ENCODE data around the gene KRTAP10-8. TPM values are rescaled to one million over a fixed set of nuclear protein-coding genes. Genes with fewer than 3 reads are reported as not detected.
"Not testable (repeated sequence)": the region's sequence is repeated elsewhere in the genome, so short reads cannot be mapped to it uniquely, and the experiment has no call there.

KRTAP10-8 gene
- total and polyA plus RNA-seq, 4 experiments from 2014 or later = not detected

DNA sequence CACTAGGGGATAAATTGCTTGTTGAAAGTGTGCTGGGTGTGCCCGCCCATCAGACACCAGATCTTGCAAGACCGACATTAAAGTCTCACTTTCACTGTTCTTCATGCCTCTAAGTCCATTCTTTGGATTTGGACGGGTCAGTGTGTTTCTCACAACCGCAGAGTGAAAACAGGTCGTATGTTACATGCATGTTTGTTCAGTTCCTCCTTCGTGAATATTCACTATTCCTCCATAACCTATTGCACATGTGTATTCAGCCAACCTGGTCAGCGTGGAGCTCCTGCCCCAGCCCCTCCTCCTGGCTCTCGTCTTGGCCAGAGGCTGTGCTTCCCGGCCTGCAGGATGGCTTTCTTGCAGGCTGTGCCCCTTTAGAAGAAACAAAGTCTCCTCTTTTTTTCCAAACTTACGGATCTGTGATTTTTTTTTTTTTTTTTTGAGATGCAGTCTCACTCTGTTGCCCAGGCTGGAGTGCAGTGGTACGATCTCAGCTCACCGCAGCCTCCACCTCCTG lies 17.4 kb upstream of the KRTAP10-8 start:
- H3K27ac Mint-ChIP-seq = peak overlapping the region in 2 of 7 donors; percentile 13 to 41
- peaks cover 2 to 12% of the 10 kb centered on the region in 2 donors for H3K27me3 Mint-ChIP-seq
- Histone ChIP-seq H3K27ac (ENCODE audit: low read depth, low read length) (no peak overlapping the region), H3K9me3 (ENCODE audit: control insufficient read depth in 1 of 2, low read length in 2 of 2) (no peaks in the 10 kb centered on the region), H3K36me3 (ENCODE audit: insufficient read depth, low read length) (no peaks in the 10 kb centered on the region), H3K4me3 (ENCODE audit: low read length in 2 of 2) (no peak overlapping the region), H3K27me3 (ENCODE audit: insufficient read depth, low read length) (no peaks in the 10 kb centered on the region), H3K4me1 (ENCODE audit: insufficient read depth, low read length) (no peaks in the 10 kb centered on the region)
- intact Hi-C loops (cut with micrococcal nuclease) = no loop called here
- POLR2A ChIA-PET (ENCODE audit: partially characterized antibody) = no interaction called here
- H3K4me3 Mint-ChIP-seq = no peak overlapping the region
- CTCF ChIA-PET (ENCODE audit: partially characterized antibody) = interaction anchor here (0.7 kb wide), 2 partner anchors 166 to 198 kb away, joined by 3 to 4 read pairs; no protein-coding TSS in a partner anchor
- DNase-seq = no peak
- no peaks in the 10 kb centered on the region for H3K36me3 Mint-ChIP-seq
- peaks cover 0 to 12% (median 5%) of the 10 kb centered on the region in 8 donors for H3K9me3 Mint-ChIP-seq
- H3K4me1 Mint-ChIP-seq = peaks cover 0 to 8% (median 3%) of the 10 kb centered on the region in 4 donors

GRCh38 chr21:44595524-44595923 lies 16.4 kb upstream of the KRTAP10-8 start:
- Mint-ChIP-seq H3K4me3 (no peak overlapping the region), H3K9me3 (peaks cover 0 to 12% (median 5%) of the 10 kb centered on the region in 8 donors), H3K4me1 (peaks cover 0 to 8% (median 3%) of the 10 kb centered on the region in 4 donors), H3K36me3 (no peaks in the 10 kb centered on the region), H3K27me3 (peaks cover 2 to 12% of the 10 kb centered on the region in 2 donors), H3K27ac (no peak overlapping the region)
- Histone ChIP-seq H3K36me3 (ENCODE audit: insufficient read depth, low read length) (no peaks in the 10 kb centered on the region), H3K4me3 (ENCODE audit: low read length in 2 of 2) (no peak overlapping the region), H3K4me1 (ENCODE audit: insufficient read depth, low read length) (no peaks in the 10 kb centered on the region), H3K27me3 (ENCODE audit: insufficient read depth, low read length) (no peaks in the 10 kb centered on the region), H3K9me3 (ENCODE audit: control insufficient read depth in 1 of 2, low read length in 2 of 2) (no peaks in the 10 kb centered on the region), H3K27ac (ENCODE audit: low read depth, low read length) (no peak overlapping the region)
- ChIA-PET POLR2A (ENCODE audit: partially characterized antibody) (no interaction called here), CTCF (ENCODE audit: partially characterized antibody) (interaction anchor here (2.5 kb wide), 1 partner anchor 85 kb away, joined by 10 read pairs; no protein-coding TSS in a partner anchor)
- DNase-seq = no peak
- intact Hi-C loops (cut with micrococcal nuclease) = no loop called here

GRCh38 chr21:44596068-44596725 lies 15.7 kb upstream of the KRTAP10-8 start:
- intact Hi-C loops (cut with micrococcal nuclease) = no loop called here
- Mint-ChIP-seq H3K4me3 (no peak overlapping the region), H3K9me3 (peaks cover 0 to 12% (median 5%) of the 10 kb centered on the region in 8 donors), H3K36me3 (no peaks in the 10 kb centered on the region), H3K27ac (no peak overlapping the region), H3K4me1 (peaks cover 0 to 8% (median 3%) of the 10 kb centered on the region in 4 donors), H3K27me3 (peaks cover 2 to 12% of the 10 kb centered on the region in 2 donors)
- ChIA-PET POLR2A (ENCODE audit: partially characterized antibody) (no interaction called here), CTCF (ENCODE audit: partially characterized antibody) (interaction anchor here (2.5 kb wide), 1 partner anchor 86 kb away, joined by 10 read pairs; no protein-coding TSS in a partner anchor)
- Histone ChIP-seq H3K9me3 (ENCODE audit: control insufficient read depth in 1 of 2, low read length in 2 of 2) (no peaks in the 10 kb centered on the region), H3K4me3 (ENCODE audit: low read length in 2 of 2) (no peak overlapping the region), H3K36me3 (ENCODE audit: insufficient read depth, low read length) (no peaks in the 10 kb centered on the region), H3K4me1 (ENCODE audit: insufficient read depth, low read length) (no peaks in the 10 kb centered on the region), H3K27me3 (ENCODE audit: insufficient read depth, low read length) (no peaks in the 10 kb centered on the region), H3K27ac (ENCODE audit: low read depth, low read length) (no peak overlapping the region)
- no peak for DNase-seq

- H3K27me3 Mint-ChIP-seq = peaks cover 7 to 11% of the 10 kb centered on the region in 2 donors
- DNase-seq = no peak
- ChIA-PET POLR2A (ENCODE audit: partially characterized antibody) (no interaction called here), CTCF (ENCODE audit: partially characterized antibody) (no interaction called here)
- H3K9me3 Mint-ChIP-seq = peaks cover 0 to 12% (median 5%) of the 10 kb centered on the region in 8 donors
- H3K4me3 Mint-ChIP-seq = no peak overlapping the region
- no peak overlapping the region for H3K27ac Mint-ChIP-seq
- Histone ChIP-seq H3K36me3 (ENCODE audit: insufficient read depth, low read length) (no peaks in the 10 kb centered on the region), H3K9me3 (ENCODE audit: control insufficient read depth in 1 of 2, low read length in 2 of 2) (no peaks in the 10 kb centered on the region), H3K4me1 (ENCODE audit: insufficient read depth, low read length) (no peaks in the 10 kb centered on the region), H3K27ac (ENCODE audit: low read depth, low read length) (no peak overlapping the region), H3K27me3 (ENCODE audit: insufficient read depth, low read length) (no peaks in the 10 kb centered on the region), H3K4me3 (ENCODE audit: low read length in 2 of 2) (no peak overlapping the region)
- H3K36me3 Mint-ChIP-seq = no peaks in the 10 kb centered on the region
- intact Hi-C loops (cut with micrococcal nuclease) = no loop called here
- peaks cover 0 to 5% (median 3%) of the 10 kb centered on the region in 4 donors for H3K4me1 Mint-ChIP-seq
Measured at GRCh38 chr21:44598061-44598460, 13.8 kb upstream of the KRTAP10-8 start.

- ChIA-PET CTCF (ENCODE audit: partially characterized antibody) (no interaction called here), POLR2A (ENCODE audit: partially characterized antibody) (no interaction called here)
- Mint-ChIP-seq H3K4me3 (no peak overlapping the region), H3K9me3 (peaks cover 0 to 12% (median 5%) of the 10 kb centered on the region in 8 donors), H3K36me3 (no peaks in the 10 kb centered on the region), H3K4me1 (peaks cover 0 to 5% (median 1%) of the 10 kb centered on the region in 4 donors), H3K27me3 (peaks cover 10% of the 10 kb centered on the region in 2 donors), H3K27ac (no peak overlapping the region)
- Histone ChIP-seq H3K36me3 (ENCODE audit: insufficient read depth, low read length) (no peaks in the 10 kb centered on the region), H3K27me3 (ENCODE audit: insufficient read depth, low read length) (no peaks in the 10 kb centered on the region), H3K9me3 (ENCODE audit: control insufficient read depth in 1 of 2, low read length in 2 of 2) (no peaks in the 10 kb centered on the region), H3K4me1 (ENCODE audit: insufficient read depth, low read length) (no peaks in the 10 kb centered on the region), H3K4me3 (ENCODE audit: low read length in 2 of 2) (no peak overlapping the region), H3K27ac (ENCODE audit: low read depth, low read length) (no peak overlapping the region)
- no peak for DNase-seq
- intact Hi-C loops (cut with micrococcal nuclease) = no loop called here
Measured at GRCh38 chr21:44599264-44600029, 12.4 kb upstream of the KRTAP10-8 start.

- H3K4me1 Mint-ChIP-seq; H3K4me1 ChIP-seq (ENCODE audit: insufficient read depth, low read length); H3K27me3 ChIP-seq (ENCODE audit: insufficient read depth, low read length); POLR2A ChIA-PET (ENCODE audit: partially characterized antibody); H3K4me3 Mint-ChIP-seq; H3K36me3 Mint-ChIP-seq; intact Hi-C loops (cut with micrococcal nuclease); CTCF ChIA-PET (ENCODE audit: partially characterized antibody); H3K9me3 ChIP-seq (ENCODE audit: control insufficient read depth in 1 of 2, low read length in 2 of 2); H3K27ac ChIP-seq (ENCODE audit: low read depth, low read length); H3K4me3 ChIP-seq (ENCODE audit: low read length in 2 of 2); H3K36me3 ChIP-seq (ENCODE audit: insufficient read depth, low read length); DNase-seq: not testable (repeated sequence)
- Mint-ChIP-seq H3K9me3 (peaks cover 0 to 12% (median 5%) of the 10 kb centered on the region in 8 donors), H3K27me3 (peaks cover 13% of the 10 kb centered on the region in 2 donors), H3K27ac (peak within 1 kb of the TSS in 5 of 7 donors; percentile 29 to 83 (median 50))
Measured at GRCh38 chr21:44600118-44600978, 11.5 kb upstream of the KRTAP10-8 start, which contains the start of gene KRTAP10-7. Gene KRTAP10-7, plus strand, starts transcription at chr21:44600597. Its CDS starts 25 bp downstream, at chr21:44600622.
